Measurements from ENCODE around the gene WDR38.

Gene WDR38

GRCh38 chr9:124889006-124889405 is 35.7 kb downstream of the WDR38 start:
- no peak for TF ChIP-seq ZFX (IDR thresholded peaks at IDR 0.05)
- TF ChIP-seq CTCF (conservative IDR thresholded peaks at IDR 0.05), result no peak
- H3K27ac ChIP-seq, result no peak overlapping the region

GRCh38 chr9:124890179-124890578 is 36.9 kb downstream of the WDR38 start:
- H3K27ac ChIP-seq, result no peak overlapping the region
- TF ChIP-seq ZFX (IDR thresholded peaks at IDR 0.05) (no peak), CTCF (conservative IDR thresholded peaks at IDR 0.05) (no peak)

- H3K27ac ChIP-seq, result no peak overlapping the region
- no peak for TF ChIP-seq CTCF (conservative IDR thresholded peaks at IDR 0.05)
- no peak for TF ChIP-seq ZFX (IDR thresholded peaks at IDR 0.05)
Observed at GRCh38 chr9:124894035-124894740, 40.9 kb downstream of the WDR38 start.

- TF ChIP-seq CTCF (conservative IDR thresholded peaks at IDR 0.05) (no peak), ZFX (IDR thresholded peaks at IDR 0.05) (no peak)
- H3K27ac ChIP-seq, result no peak overlapping the region
Observed at GRCh38 chr9:124894741-124895170, 41.5 kb downstream of the WDR38 start.

- no peak overlapping the region for H3K27ac ChIP-seq
- no peak for TF ChIP-seq CTCF (conservative IDR thresholded peaks at IDR 0.05)
- no peak for TF ChIP-seq ZFX (IDR thresholded peaks at IDR 0.05)
Observed at GRCh38 chr9:124897570-124898460, 44.6 kb downstream of the WDR38 start.

GRCh38 chr9:124899845-124900244 is 46.6 kb downstream of the WDR38 start:
- TF ChIP-seq ZFX (IDR thresholded peaks at IDR 0.05), result no peak
- no peak for TF ChIP-seq CTCF (conservative IDR thresholded peaks at IDR 0.05)
- H3K27ac ChIP-seq, result no peak overlapping the region

GRCh38 chr9:124906966-124907365 is 53.7 kb downstream of the WDR38 start:
- no peak overlapping the region for H3K27ac ChIP-seq
- no peak for TF ChIP-seq ZFX (IDR thresholded peaks at IDR 0.05)
- no peak for TF ChIP-seq CTCF (conservative IDR thresholded peaks at IDR 0.05)

All from C4-2B (cell line).